GM19351 (cell line): ENCODE results near the gene EZR.

Source experiments
- ATAC-seq: cut with Tn5 transposase; IDR thresholded peaks from one replicate; pipeline ENCODE4 v1.9.1; 2021; ENCODE audit warnings: mild to moderate bottlenecking, moderate library complexity; ENCODE audit not compliant: unreplicated experiment

EZR gene

GRCh38 chr6:158780246-158780884 is 38.8 kb downstream of the EZR start:
- no peak for ATAC-seq

GRCh38 chr6:158778005-158778527 is 41.1 kb downstream of the EZR start:
- ATAC-seq: no peak

- no peak for ATAC-seq
These were observed 41.7 kb downstream of the EZR start for GRCh38 chr6:158777510-158777909.

- ATAC-seq: no peak
These were observed 42.4 kb downstream of the EZR start for GRCh38 chr6:158776737-158777136.

DNA sequence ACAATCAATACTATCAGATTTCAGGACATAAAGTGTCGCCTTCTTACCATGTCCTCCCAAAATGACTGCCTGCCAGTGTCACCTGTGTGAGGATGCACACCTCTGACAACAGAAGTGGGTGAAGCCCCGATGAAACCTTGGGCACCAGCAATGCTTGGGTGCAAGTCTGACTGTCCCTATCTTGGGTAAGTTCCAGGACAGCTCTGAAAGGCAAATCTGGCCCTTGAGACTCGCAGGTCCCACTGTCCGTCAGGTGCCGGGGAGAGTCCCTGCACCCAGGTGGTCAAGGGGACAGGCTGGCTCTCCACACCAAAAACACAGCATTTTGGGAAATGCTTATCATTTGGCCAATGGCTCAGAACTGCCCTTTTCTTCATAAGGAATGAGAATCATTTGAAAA is 43.3 kb downstream of the EZR start:
- no peak for ATAC-seq

DNA sequence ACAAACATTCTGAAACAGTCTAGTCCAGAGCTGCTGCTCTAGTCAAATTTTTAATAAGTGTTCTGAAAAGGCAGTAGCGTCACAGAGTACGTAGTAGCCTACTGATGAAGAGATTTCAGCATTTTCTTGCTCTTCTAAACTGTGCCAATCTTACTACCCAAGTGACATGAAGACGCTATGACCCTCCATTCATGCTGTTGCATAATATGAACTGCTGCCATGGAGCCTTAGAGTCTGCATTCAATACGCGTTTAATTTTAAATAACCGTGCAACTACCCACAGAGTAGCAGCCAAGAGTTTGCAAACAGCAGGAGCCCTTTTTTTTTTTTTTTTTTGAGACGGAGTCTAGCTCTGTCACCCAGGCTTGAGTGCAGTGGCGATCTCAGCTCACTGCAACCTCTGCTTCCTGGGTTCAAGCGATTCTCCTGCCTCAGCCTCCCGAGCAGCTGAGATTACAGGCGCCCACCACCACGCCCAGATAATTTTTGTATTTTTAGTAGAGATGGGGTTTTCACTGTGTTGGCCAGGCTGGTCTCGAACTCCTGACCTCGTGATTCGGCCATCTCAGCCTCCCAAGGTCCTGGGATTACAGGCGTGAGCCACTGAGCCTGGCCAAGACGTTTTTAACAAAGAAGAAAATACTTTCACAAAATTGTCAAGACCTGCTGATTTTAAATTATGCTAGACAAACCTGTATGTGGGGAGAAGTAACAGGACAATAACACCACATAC is 44.3 kb downstream of the EZR start:
- no peak for ATAC-seq

- no peak for ATAC-seq
These were observed 45.4 kb downstream of the EZR start for GRCh38 chr6:158773581-158774449.

DNA sequence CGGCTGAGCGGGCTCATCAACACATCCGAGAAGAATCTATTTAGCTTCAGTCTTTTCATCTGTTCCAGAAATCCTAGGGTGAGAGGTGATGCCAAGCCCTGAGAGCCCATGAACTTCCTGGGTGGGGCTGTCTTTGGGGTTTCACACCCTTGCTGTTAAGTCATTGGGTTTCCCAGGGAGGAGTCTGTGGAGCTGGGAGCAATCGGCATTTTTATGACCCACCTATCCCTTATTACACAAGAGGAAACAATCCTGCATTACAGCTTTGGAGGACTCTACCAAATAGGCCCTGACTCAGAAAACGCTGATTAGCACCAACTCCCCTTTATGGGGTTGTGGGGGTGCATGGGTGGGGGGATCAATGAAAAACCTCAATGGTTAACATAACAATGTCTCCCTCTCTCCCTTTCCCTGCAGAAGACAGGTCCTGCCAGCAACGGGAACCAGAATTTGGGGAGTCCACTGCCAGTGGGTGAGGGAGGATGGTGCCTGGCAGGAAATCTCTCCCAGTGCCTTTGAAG is 46.3 kb downstream of the EZR start:
- ATAC-seq: no peak

DNA sequence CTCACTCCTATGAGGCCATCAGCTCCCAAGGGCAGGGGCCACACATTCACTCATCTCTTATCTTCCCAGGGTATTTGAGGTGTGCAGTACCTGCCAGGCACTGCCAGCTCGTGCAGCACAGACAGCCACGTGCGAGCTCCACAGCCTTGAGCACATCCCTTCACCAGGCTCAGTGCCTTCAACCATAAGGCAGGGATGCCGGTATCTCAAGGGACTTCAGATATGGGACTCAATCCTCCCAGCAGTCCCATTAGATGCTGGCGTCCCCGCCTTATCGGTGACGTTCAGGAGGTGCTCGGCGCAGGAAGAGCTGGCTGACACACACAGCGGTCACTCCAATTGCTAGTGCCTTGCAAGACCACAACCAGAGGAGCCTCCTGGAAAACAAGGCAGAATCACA is 47.0 kb downstream of the EZR start:
- ATAC-seq: no peak

DNA sequence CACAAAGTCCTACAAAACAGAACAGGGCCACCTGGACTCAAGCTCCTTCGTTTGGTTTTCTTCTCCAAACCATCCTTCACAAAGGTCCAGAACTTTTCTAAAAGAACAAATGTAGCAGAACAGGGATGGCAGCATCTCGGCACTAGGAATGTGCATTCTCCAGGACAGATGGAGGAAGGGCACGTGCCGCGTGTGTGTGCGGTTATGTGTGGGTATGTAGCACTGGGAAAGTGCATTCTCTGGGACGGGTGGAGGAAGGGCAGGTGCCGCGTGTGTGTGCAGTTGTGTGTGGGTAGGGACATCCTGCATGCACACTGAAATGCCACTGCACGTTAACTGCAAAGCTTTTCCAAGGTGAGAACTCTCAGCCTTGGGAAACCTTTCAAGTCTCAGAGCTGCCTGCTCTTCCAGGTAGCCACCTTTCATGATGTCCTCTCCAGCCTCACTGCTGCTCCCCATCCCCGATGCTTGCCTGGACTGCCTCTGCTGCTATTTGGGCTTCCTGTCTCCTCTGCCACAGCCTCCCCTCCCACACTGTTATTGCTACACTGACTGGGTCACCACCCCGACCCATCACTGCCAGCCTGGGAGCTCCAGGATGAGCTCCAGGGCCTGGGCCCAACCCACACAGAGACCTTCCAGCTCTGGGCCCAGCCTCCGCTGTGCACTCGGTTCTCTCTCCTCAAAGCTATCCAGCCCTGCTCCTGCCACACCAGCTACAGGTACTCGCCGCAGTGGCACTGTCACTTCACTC is 47.6 kb downstream of the EZR start:
- no peak for ATAC-seq

- ATAC-seq: no peak
These were observed 48.4 kb downstream of the EZR start for GRCh38 chr6:158770533-158771330.

GRCh38 chr6:158769771-158770432 is 49.3 kb downstream of the EZR start:
- no peak for ATAC-seq

DNA sequence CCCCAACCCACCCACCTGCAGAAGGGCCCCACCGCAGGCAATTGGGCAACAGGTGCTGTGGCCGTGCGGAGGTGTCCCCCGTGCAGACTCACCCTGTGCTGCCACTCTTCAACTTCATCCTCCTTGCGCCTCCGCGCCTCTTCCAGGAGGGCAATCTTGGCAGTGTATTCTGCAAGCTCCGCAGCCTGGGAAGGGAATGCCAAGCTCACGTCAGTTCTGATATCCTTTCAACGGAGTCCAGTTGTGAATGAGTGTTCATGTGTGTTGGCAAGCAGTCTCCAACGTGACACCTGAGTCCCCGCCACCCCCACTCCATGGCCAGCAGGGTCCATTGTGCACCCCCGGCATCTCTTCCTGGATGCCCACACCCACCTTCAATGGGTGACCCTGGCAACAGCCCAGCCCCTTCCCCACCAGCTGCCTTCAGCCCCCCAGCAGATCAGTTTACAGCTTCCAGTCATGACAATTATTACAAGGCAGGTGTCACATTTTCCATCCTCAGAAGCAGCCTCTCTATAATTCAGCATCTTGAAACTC is 49.9 kb downstream of the EZR start:
- ATAC-seq: no peak

GRCh38 chr6:158768436-158768835 is 50.7 kb downstream of the EZR start:
- ATAC-seq: no peak

DNA sequence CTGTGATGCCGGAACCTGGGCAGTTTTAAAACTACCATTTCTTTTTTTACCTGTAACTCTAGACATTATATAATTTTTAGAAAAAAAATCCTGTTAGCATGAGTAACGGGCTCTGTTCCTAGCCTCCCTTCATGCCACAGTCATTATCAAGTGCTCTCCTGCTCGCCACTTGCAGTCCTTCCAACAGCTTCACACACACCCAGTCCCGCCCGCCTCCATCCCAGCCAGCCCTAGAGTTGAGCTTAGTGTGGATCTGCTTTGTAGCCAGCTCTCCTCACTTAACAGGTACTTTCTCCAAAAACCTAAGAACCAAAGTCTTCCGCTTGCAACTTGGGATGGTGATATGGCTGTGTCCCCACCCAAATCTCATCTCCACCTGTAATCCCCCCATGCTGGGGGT is 51.5 kb downstream of the EZR start:
- no peak for ATAC-seq

- ATAC-seq: no peak
These were observed 52.3 kb downstream of the EZR start for GRCh38 chr6:158766621-158767455.

- no peak for ATAC-seq
These were observed 53.6 kb downstream of the EZR start for GRCh38 chr6:158765499-158766068.

GRCh38 chr6:158764926-158765325 is 54.2 kb downstream of the EZR start:
- ATAC-seq: no peak
